Activated CD4-positive, CD25-positive, alpha-beta regulatory T cell treated with anti-CD3 and anti-CD28 coated beads, Interleukin-2, amount 50 U/mL, for 16 hours (primary cell): ENCODE measurements around the gene ADGRV1.

ENCODE experiments used
- DNase-seq: peaks from one replicate; pipeline ENCODE4 v3.0.0-alpha.2; 2020; ENCODE audit warnings: low read depth, low spot score

Gene ADGRV1

GRCh38 chr5:90868799-90869198, 310.2 kb downstream of the ADGRV1 start:
- no peak for DNase-seq

GRCh38 chr5:90871391-90871991, 312.9 kb downstream of the ADGRV1 start:
- no peak for DNase-seq

GRCh38 chr5:90873033-90873517, 314.5 kb downstream of the ADGRV1 start:
- no peak for DNase-seq

- no peak for DNase-seq
Measured at GRCh38 chr5:90874066-90874465, 315.5 kb downstream of the ADGRV1 start.

GRCh38 chr5:90875456-90875855, 316.9 kb downstream of the ADGRV1 start:
- no peak for DNase-seq

GRCh38 chr5:90876366-90876765, 317.8 kb downstream of the ADGRV1 start:
- DNase-seq, result no peak

- no peak for DNase-seq
Measured at GRCh38 chr5:90877049-90877448, 318.5 kb downstream of the ADGRV1 start.

GRCh38 chr5:90878081-90878480, 319.5 kb downstream of the ADGRV1 start:
- no peak for DNase-seq

- DNase-seq, result no peak
Measured at GRCh38 chr5:90878549-90879196, 320.1 kb downstream of the ADGRV1 start.

GRCh38 chr5:90881626-90882150, 323.1 kb downstream of the ADGRV1 start:
- DNase-seq, result no peak

- no peak for DNase-seq
Measured at GRCh38 chr5:90882448-90882847, 323.9 kb downstream of the ADGRV1 start.

- no peak for DNase-seq
Measured at GRCh38 chr5:90885180-90885868, 326.7 kb downstream of the ADGRV1 start.

- DNase-seq, result no peak
Measured at GRCh38 chr5:90886381-90886780, 327.8 kb downstream of the ADGRV1 start.

GRCh38 chr5:90888511-90889324, 330.1 kb downstream of the ADGRV1 start:
- no peak for DNase-seq

- DNase-seq, result no peak
Measured at GRCh38 chr5:90889325-90889600, 330.7 kb downstream of the ADGRV1 start.

- no peak for DNase-seq
Measured at GRCh38 chr5:90890180-90890579, 331.6 kb downstream of the ADGRV1 start.

- no peak for DNase-seq
Measured at GRCh38 chr5:90894866-90895420, 336.3 kb downstream of the ADGRV1 start.

GRCh38 chr5:90897618-90898017, 339.0 kb downstream of the ADGRV1 start:
- no peak for DNase-seq

GRCh38 chr5:90898326-90899013, 339.9 kb downstream of the ADGRV1 start:
- DNase-seq, result no peak

- no peak for DNase-seq
Measured at GRCh38 chr5:90899014-90899604, 340.5 kb downstream of the ADGRV1 start.

GRCh38 chr5:90901261-90901660, 342.7 kb downstream of the ADGRV1 start:
- DNase-seq, result no peak
